Activated CD8-positive, alpha-beta T cell treated with anti-CD3 and anti-CD28 coated beads, Interleukin-2, amount 10 ng/mL, durations not matched to agents 7 days and 5 days (primary cell): Measurements from ENCODE around the gene MALRD1. TPM values are rescaled to one million over a fixed set of nuclear protein-coding genes. Genes with fewer than 3 reads are reported as not detected.
"Not testable (repeated sequence)": the region's sequence is repeated elsewhere in the genome, so short reads cannot be mapped to it uniquely, and the experiment has no call there.

Source experiments
- ATAC-seq: fragments of 150-1000 bp; cut with Tn5 transposase; one replicate; pipeline ENCODE4 v1.10.0; 2021; ENCODE audit warnings: moderate library complexity
- CTCF ChIA-PET: fragments of 350-600 bp; sonication (Branson Sonifier 250); formaldehyde crosslinking; loops from one replicate; lab custom pipeline; 2021; ENCODE audit warnings: antibody characterized with exemption; lab: Charles Lee
- POLR2A ChIA-PET: fragments of 350-600 bp; sonication (Branson Sonifier 250); formaldehyde crosslinking; loops from one replicate; lab custom pipeline; 2021; ENCODE audit warnings: antibody characterized with exemption; lab: Charles Lee
- DNase-seq: peaks from one replicate; pipeline ENCODE4 v3.0.0-alpha.2; 2020
- H3K27ac Mint-ChIP-seq: one replicate; pipeline ENCODE4 v1.8.0; 2021; ENCODE audit warnings: mild to moderate bottlenecking, mixed read lengths
- H3K27me3 Mint-ChIP-seq: one replicate; pipeline ENCODE4 v1.8.0; 2021; ENCODE audit warnings: low read depth, mixed read lengths
- H3K36me3 Mint-ChIP-seq: one replicate; pipeline ENCODE4 v1.8.0; 2021; ENCODE audit warnings: low read depth, mixed read lengths
- H3K4me1 Mint-ChIP-seq: one replicate; pipeline ENCODE4 v1.8.0; 2021; ENCODE audit warnings: low read depth, mixed read lengths
- H3K4me3 Mint-ChIP-seq: one replicate; pipeline ENCODE4 v1.8.0; 2021; ENCODE audit warnings: mild to moderate bottlenecking, mixed read lengths
- H3K9me3 Mint-ChIP-seq: one replicate; pipeline ENCODE4 v1.8.0; 2022; ENCODE audit warnings: mixed read lengths; ENCODE audit not compliant: insufficient read depth
- total RNA-seq, 2 experiments: library from RNA; stranded (reverse); gene quantifications; one replicate each; pipeline ENCODE4 v1.2.3, GENCODE V29; 2021

The MALRD1 gene
- total RNA-seq, 2 experiments from 2014 or later: not detected

GRCh38 chr10:19510005-19510732 is 461.6 kb downstream of the MALRD1 start:
- H3K4me3 Mint-ChIP-seq, DNase-seq, H3K4me1 Mint-ChIP-seq, H3K9me3 Mint-ChIP-seq, H3K27me3 Mint-ChIP-seq, ATAC-seq, POLR2A ChIA-PET, H3K27ac Mint-ChIP-seq, CTCF ChIA-PET, H3K36me3 Mint-ChIP-seq: not testable (repeated sequence)

DNA sequence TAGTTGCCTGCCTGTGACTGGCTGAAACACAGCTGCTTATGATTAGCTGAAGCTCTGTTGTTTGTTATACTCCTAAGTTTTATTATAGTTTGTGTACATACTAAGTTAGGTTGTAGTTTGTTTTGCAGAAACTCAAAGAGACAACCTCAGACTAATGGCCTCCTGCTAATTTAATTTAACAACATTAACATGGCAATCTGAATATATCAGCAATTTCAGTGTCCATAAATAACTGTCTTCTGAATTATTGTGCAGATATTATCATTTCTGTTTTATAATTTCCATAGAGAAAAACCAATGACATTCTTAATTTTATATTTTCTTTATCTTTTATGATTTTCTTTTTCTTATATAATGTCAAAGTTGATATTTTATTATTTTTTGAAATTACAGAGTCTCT is 469.5 kb downstream of the MALRD1 start:
- no peak overlapping the region for H3K4me3 Mint-ChIP-seq

GRCh38 chr10:19518632-19519031 is 470.0 kb downstream of the MALRD1 start:
- H3K4me3 Mint-ChIP-seq: no peak overlapping the region
- DNase-seq: no peak
- no peak for ATAC-seq
- CTCF ChIA-PET: interaction anchor here (0.6 kb wide), 1 partner anchor 1153 kb away, joined by 4 read pairs; no protein-coding TSS in a partner anchor
- H3K36me3 Mint-ChIP-seq: no peaks in the 10 kb centered on the region
- no peak overlapping the region for H3K27ac Mint-ChIP-seq
- H3K4me1 Mint-ChIP-seq: no peaks in the 10 kb centered on the region
- H3K9me3 Mint-ChIP-seq: peaks cover 9% of the 10 kb centered on the region
- no peaks in the 10 kb centered on the region for H3K27me3 Mint-ChIP-seq
- POLR2A ChIA-PET: no interaction called here

More for the DNA sequence above, 469.5 kb downstream of the MALRD1 start:
- POLR2A ChIA-PET: no interaction called here
- Mint-ChIP-seq H3K27me3 (no peaks in the 10 kb centered on the region), H3K9me3 (peaks cover 9% of the 10 kb centered on the region), H3K36me3 (no peaks in the 10 kb centered on the region), H3K4me1 (no peaks in the 10 kb centered on the region), H3K27ac (no peak overlapping the region)
- DNase-seq (no peak), ATAC-seq (no peak)
- CTCF ChIA-PET: interaction anchor here (0.6 kb wide), 1 partner anchor 1152 kb away, joined by 4 read pairs; no protein-coding TSS in a partner anchor

DNA sequence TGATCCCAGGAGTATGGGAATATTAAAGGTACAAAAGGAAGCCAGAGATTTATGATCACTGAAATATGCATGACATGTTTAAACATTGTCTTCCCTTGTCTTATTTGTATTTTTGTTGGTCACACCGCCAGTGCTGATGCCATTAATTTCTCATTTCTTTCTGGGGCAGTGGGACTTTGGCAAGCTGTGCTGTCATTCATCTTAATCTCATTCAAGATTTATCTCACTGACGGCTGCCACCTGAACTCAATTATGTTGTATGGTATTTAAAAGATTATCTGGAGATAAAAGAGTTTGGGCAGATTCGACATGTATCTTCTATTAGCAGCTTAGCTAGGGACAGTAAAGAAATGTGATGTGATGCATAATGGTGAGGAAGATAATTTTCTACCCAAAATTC is 482.7 kb downstream of the MALRD1 start:
- Mint-ChIP-seq H3K27ac (no peak overlapping the region), H3K4me3 (no peak overlapping the region), H3K4me1 (no peaks in the 10 kb centered on the region), H3K36me3 (no peaks in the 10 kb centered on the region), H3K27me3 (no peaks in the 10 kb centered on the region), H3K9me3 (peaks cover 4% of the 10 kb centered on the region)
- POLR2A ChIA-PET: no interaction called here
- CTCF ChIA-PET: no interaction called here
- ATAC-seq (no peak), DNase-seq (no peak)

GRCh38 chr10:19532411-19532810 is 483.8 kb downstream of the MALRD1 start:
- Mint-ChIP-seq H3K9me3 (peaks cover 4% of the 10 kb centered on the region), H3K27ac (no peak overlapping the region), H3K36me3 (no peaks in the 10 kb centered on the region), H3K27me3 (no peaks in the 10 kb centered on the region), H3K4me3 (no peak overlapping the region), H3K4me1 (no peaks in the 10 kb centered on the region)
- ChIA-PET CTCF (no interaction called here), POLR2A (no interaction called here)
- DNase-seq (no peak), ATAC-seq (no peak)

GRCh38 chr10:19541299-19541698 is 492.7 kb downstream of the MALRD1 start:
- no peak for DNase-seq
- no peaks in the 10 kb centered on the region for H3K36me3 Mint-ChIP-seq
- ChIA-PET CTCF (no interaction called here), POLR2A (no interaction called here)
- no peak overlapping the region for H3K4me3 Mint-ChIP-seq
- H3K27ac Mint-ChIP-seq: no peak overlapping the region
- ATAC-seq: no peak
- H3K9me3 Mint-ChIP-seq: no peaks in the 10 kb centered on the region
- no peaks in the 10 kb centered on the region for H3K4me1 Mint-ChIP-seq
- no peaks in the 10 kb centered on the region for H3K27me3 Mint-ChIP-seq

GRCh38 chr10:19546224-19546623 is 497.6 kb downstream of the MALRD1 start:
- CTCF ChIA-PET: no interaction called here

GRCh38 chr10:19549503-19549902 is 500.9 kb downstream of the MALRD1 start:
- ATAC-seq (no peak), DNase-seq (no peak)
- ChIA-PET POLR2A (no interaction called here), CTCF (no interaction called here)
- H3K4me3 Mint-ChIP-seq: no peak overlapping the region
- no peaks in the 10 kb centered on the region for H3K4me1 Mint-ChIP-seq
- H3K27me3 Mint-ChIP-seq: no peaks in the 10 kb centered on the region
- no peak overlapping the region for H3K27ac Mint-ChIP-seq
- no peaks in the 10 kb centered on the region for H3K36me3 Mint-ChIP-seq
- peaks cover 8% of the 10 kb centered on the region for H3K9me3 Mint-ChIP-seq

More at GRCh38 chr10:19546224-19546623, 497.6 kb downstream of the MALRD1 start:
- ATAC-seq (no peak), DNase-seq (no peak)
- H3K36me3 Mint-ChIP-seq: no peaks in the 10 kb centered on the region
- peaks cover 4% of the 10 kb centered on the region for H3K9me3 Mint-ChIP-seq
- no peak overlapping the region for H3K27ac Mint-ChIP-seq
- no peaks in the 10 kb centered on the region for H3K27me3 Mint-ChIP-seq
- POLR2A ChIA-PET: no interaction called here
- H3K4me3 Mint-ChIP-seq: no peak overlapping the region
- no peaks in the 10 kb centered on the region for H3K4me1 Mint-ChIP-seq

DNA sequence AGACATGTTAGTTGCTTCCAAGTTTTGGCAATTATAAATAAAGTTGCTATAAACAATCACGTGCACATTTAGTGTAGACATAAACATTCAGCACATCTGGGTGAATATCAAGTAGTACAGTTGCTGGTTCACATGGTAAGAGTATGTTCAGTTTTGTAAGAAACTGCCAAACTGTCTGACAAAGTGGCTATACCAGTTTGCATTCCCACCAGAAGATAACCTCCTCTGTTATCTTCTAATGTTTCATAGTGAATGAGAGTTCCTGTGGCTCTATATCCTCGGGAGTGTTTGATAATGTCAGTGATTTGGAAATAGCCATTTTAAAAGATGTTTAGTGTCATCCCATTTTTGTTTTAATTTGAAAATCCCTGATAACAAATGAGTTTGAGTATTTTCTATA is 508.1 kb downstream of the MALRD1 start:
- Mint-ChIP-seq H3K9me3 (peaks cover 4% of the 10 kb centered on the region), H3K4me3 (no peak overlapping the region), H3K27ac (no peak overlapping the region), H3K4me1 (no peaks in the 10 kb centered on the region), H3K27me3 (no peaks in the 10 kb centered on the region), H3K36me3 (no peaks in the 10 kb centered on the region)
- no peak for ATAC-seq
- DNase-seq: no peak
- CTCF ChIA-PET: no interaction called here
- POLR2A ChIA-PET: no interaction called here

GRCh38 chr10:19561181-19561580 is 512.6 kb downstream of the MALRD1 start:
- H3K27ac Mint-ChIP-seq: no peak overlapping the region
- no peaks in the 10 kb centered on the region for H3K27me3 Mint-ChIP-seq
- H3K36me3 Mint-ChIP-seq: no peaks in the 10 kb centered on the region
- ChIA-PET CTCF (no interaction called here), POLR2A (no interaction called here)
- no peaks in the 10 kb centered on the region for H3K4me1 Mint-ChIP-seq
- DNase-seq (no peak), ATAC-seq (no peak)
- no peaks in the 10 kb centered on the region for H3K9me3 Mint-ChIP-seq
- no peak overlapping the region for H3K4me3 Mint-ChIP-seq

DNA sequence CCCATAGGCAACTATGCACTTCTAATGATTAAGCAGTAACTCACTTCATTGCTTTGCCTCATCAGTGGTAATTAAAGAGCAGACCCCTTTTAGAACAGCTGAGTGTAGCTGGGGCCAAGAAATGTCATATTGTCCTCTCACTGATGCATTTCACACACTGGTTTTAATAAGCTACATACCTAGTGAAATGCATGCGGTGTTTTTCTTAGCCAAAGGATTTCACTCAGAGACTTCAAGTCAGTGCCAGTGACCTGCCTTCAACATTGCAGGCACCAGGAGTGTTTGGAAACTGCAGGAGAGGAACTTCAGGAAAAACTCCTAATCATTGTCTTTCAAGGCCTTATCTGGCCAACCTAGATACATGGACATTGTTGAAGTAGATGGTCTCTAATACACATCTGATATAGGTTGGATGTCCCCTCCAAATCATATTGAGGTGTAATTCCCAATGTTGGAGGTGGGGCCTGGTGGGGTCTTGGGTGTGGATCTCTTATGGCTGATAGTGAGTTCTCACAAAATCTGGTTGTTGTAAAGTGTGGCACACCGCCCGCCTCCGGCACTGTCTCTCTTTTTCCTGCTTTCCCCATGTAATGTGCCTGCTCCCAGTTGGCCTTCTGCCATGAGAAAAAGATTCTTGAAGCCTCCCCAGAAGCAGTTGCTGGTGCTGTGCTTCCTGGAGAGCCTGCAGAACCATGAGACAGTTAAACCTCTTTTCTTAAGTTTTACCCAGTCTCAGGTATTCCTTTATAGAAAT is 515.0 kb downstream of the MALRD1 start:
- H3K27me3 Mint-ChIP-seq: no peaks in the 10 kb centered on the region
- no peaks in the 10 kb centered on the region for H3K36me3 Mint-ChIP-seq
- no peaks in the 10 kb centered on the region for H3K4me1 Mint-ChIP-seq
- ChIA-PET CTCF (no interaction called here), POLR2A (no interaction called here)
- ATAC-seq: no peak
- no peak overlapping the region for H3K4me3 Mint-ChIP-seq
- no peaks in the 10 kb centered on the region for H3K9me3 Mint-ChIP-seq
- DNase-seq: no peak
- no peak overlapping the region for H3K27ac Mint-ChIP-seq

- POLR2A ChIA-PET: interaction anchor here (0.5 kb wide), 1 partner anchor 249 kb away, joined by 5 read pairs; no protein-coding TSS in a partner anchor
- Mint-ChIP-seq H3K27me3 (no peaks in the 10 kb centered on the region), H3K4me1 (no peaks in the 10 kb centered on the region), H3K9me3 (no peaks in the 10 kb centered on the region), H3K36me3 (no peaks in the 10 kb centered on the region), H3K27ac (no peak overlapping the region), H3K4me3 (no peak overlapping the region)
- DNase-seq (no peak), ATAC-seq (no peak)
- CTCF ChIA-PET: no interaction called here
Observed at GRCh38 chr10:19570120-19570519, 521.5 kb downstream of the MALRD1 start.
